Measurements from ENCODE around the gene ANKRD18A. TPM values are rescaled to one million over a fixed set of nuclear protein-coding genes. Genes with fewer than 3 reads are reported as not detected.
A peak's percentile ranks its signal among the peaks of the same experiment; 100 is the strongest.
"Not testable (repeated sequence)": the region's sequence is repeated elsewhere in the genome, so short reads cannot be mapped to it uniquely, and the experiment has no call there.

The ANKRD18A gene
- total RNA-seq, 1 experiment from 2014 or later: 10.5 TPM

GRCh38 chr9:38591346-38592063 is 28.9 kb downstream of the ANKRD18A start:
- H3K36me3 ChIP-seq: not testable (repeated sequence)
- peak; percentile 82 to 83 for DNase-seq

GRCh38 chr9:38583765-38584164 is 36.6 kb downstream of the ANKRD18A start:
- H3K4me3 ChIP-seq; H3K9me3 ChIP-seq (replicated peaks); DNase-seq; H3K27ac ChIP-seq; H3K4me1 ChIP-seq; H3K27me3 ChIP-seq; H3K36me3 ChIP-seq: not testable (repeated sequence)

More at GRCh38 chr9:38591346-38592063, 28.9 kb downstream of the ANKRD18A start:
- not testable (repeated sequence) for H3K27me3 ChIP-seq; H3K4me1 ChIP-seq; H3K4me3 ChIP-seq; H3K9me3 ChIP-seq (replicated peaks); H3K27ac ChIP-seq

- not testable (repeated sequence) for H3K27ac ChIP-seq; H3K36me3 ChIP-seq; H3K4me3 ChIP-seq; H3K9me3 ChIP-seq (replicated peaks); H3K4me1 ChIP-seq; H3K27me3 ChIP-seq
- peak; percentile 18 to 19 for DNase-seq
Measured at GRCh38 chr9:38580112-38580511, 40.3 kb downstream of the ANKRD18A start.

GRCh38 chr9:38576181-38576580 is 44.2 kb downstream of the ANKRD18A start:
- H3K4me3 ChIP-seq; H3K36me3 ChIP-seq; H3K4me1 ChIP-seq; H3K27me3 ChIP-seq; DNase-seq; H3K27ac ChIP-seq; H3K9me3 ChIP-seq (replicated peaks): not testable (repeated sequence)

GRCh38 chr9:38566048-38566447 is 54.3 kb downstream of the ANKRD18A start:
- not testable (repeated sequence) for H3K27ac ChIP-seq; H3K27me3 ChIP-seq; H3K9me3 ChIP-seq (replicated peaks); H3K36me3 ChIP-seq; DNase-seq; H3K4me1 ChIP-seq; H3K4me3 ChIP-seq

- not testable (repeated sequence) for DNase-seq; H3K36me3 ChIP-seq; H3K9me3 ChIP-seq (replicated peaks); H3K27ac ChIP-seq; H3K4me3 ChIP-seq; H3K4me1 ChIP-seq; H3K27me3 ChIP-seq
Measured at GRCh38 chr9:38565178-38565577, 55.2 kb downstream of the ANKRD18A start.

GRCh38 chr9:38563911-38564310 is 56.5 kb downstream of the ANKRD18A start:
- not testable (repeated sequence) for H3K27me3 ChIP-seq; H3K27ac ChIP-seq; H3K4me1 ChIP-seq; H3K9me3 ChIP-seq (replicated peaks); H3K36me3 ChIP-seq; DNase-seq; H3K4me3 ChIP-seq

- H3K4me1 ChIP-seq; H3K4me3 ChIP-seq; H3K27ac ChIP-seq; H3K36me3 ChIP-seq; DNase-seq; H3K27me3 ChIP-seq; H3K9me3 ChIP-seq (replicated peaks): not testable (repeated sequence)
Measured at GRCh38 chr9:38561134-38561533, 59.3 kb downstream of the ANKRD18A start.

- H3K27me3 ChIP-seq; H3K9me3 ChIP-seq (replicated peaks); H3K36me3 ChIP-seq; H3K27ac ChIP-seq; DNase-seq; H3K4me3 ChIP-seq; H3K4me1 ChIP-seq: not testable (repeated sequence)
Measured at GRCh38 chr9:38559172-38559571, 61.2 kb downstream of the ANKRD18A start.

- H3K36me3 ChIP-seq; H3K4me3 ChIP-seq; H3K9me3 ChIP-seq (replicated peaks); H3K27ac ChIP-seq; H3K4me1 ChIP-seq; DNase-seq; H3K27me3 ChIP-seq: not testable (repeated sequence)
Measured at GRCh38 chr9:38557746-38558145, 62.6 kb downstream of the ANKRD18A start.

GRCh38 chr9:38554966-38555365 is 65.4 kb downstream of the ANKRD18A start:
- not testable (repeated sequence) for H3K4me1 ChIP-seq; H3K4me3 ChIP-seq; DNase-seq; H3K27ac ChIP-seq; H3K36me3 ChIP-seq; H3K9me3 ChIP-seq (replicated peaks); H3K27me3 ChIP-seq

- H3K36me3 ChIP-seq, H3K27ac ChIP-seq, H3K27me3 ChIP-seq: not testable (repeated sequence)
Measured at GRCh38 chr9:38553019-38553418, 67.4 kb downstream of the ANKRD18A start.

GRCh38 chr9:38546497-38547163 is 73.8 kb downstream of the ANKRD18A start:
- H3K27me3 ChIP-seq; H3K4me1 ChIP-seq; H3K9me3 ChIP-seq (replicated peaks); H3K27ac ChIP-seq; H3K4me3 ChIP-seq; H3K36me3 ChIP-seq; DNase-seq: not testable (repeated sequence)

More at GRCh38 chr9:38553019-38553418, 67.4 kb downstream of the ANKRD18A start:
- H3K4me1 ChIP-seq; DNase-seq; H3K4me3 ChIP-seq; H3K9me3 ChIP-seq (replicated peaks): not testable (repeated sequence)

- not testable (repeated sequence) for H3K27ac ChIP-seq; H3K36me3 ChIP-seq; H3K4me1 ChIP-seq; H3K4me3 ChIP-seq; H3K9me3 ChIP-seq (replicated peaks); DNase-seq; H3K27me3 ChIP-seq
Measured at GRCh38 chr9:38540535-38540934, 79.9 kb downstream of the ANKRD18A start.

GRCh38 chr9:38529317-38529716 is 91.1 kb downstream of the ANKRD18A start:
- DNase-seq: no peak

GRCh38 chr9:38527503-38527902 is 92.9 kb downstream of the ANKRD18A start:
- Histone ChIP-seq H3K9me3 (replicated peaks) (0 out of 2 replicates have a peak, but pooled peaks cover 5% of the 10 kb centered on the region), H3K27me3 (no peaks in the 10 kb centered on the region), H3K4me1 (no peaks in the 10 kb centered on the region), H3K27ac (no peak overlapping the region), H3K4me3 (peak overlapping the region; percentile 31), H3K36me3 (no peaks in the 10 kb centered on the region)
- DNase-seq: peak; percentile 30 to 47

More at GRCh38 chr9:38529317-38529716, 91.1 kb downstream of the ANKRD18A start:
- Histone ChIP-seq H3K27ac (no peak overlapping the region), H3K4me3 (no peak overlapping the region), H3K27me3 (no peaks in the 10 kb centered on the region), H3K4me1 (no peaks in the 10 kb centered on the region), H3K9me3 (replicated peaks) (0 out of 2 replicates have a peak, but pooled peaks cover 5% of the 10 kb centered on the region), H3K36me3 (no peaks in the 10 kb centered on the region)
